Measurements from ENCODE around the gene UPK1B. TPM values are rescaled to one million over a fixed set of nuclear protein-coding genes. Genes with fewer than 3 reads are reported as not detected.

The UPK1B gene
- total and polyA plus RNA-seq, 4 experiments from 2014 or later: not detected

- H3K4me1 Mint-ChIP-seq: peaks cover 10 to 26% (median 18%) of the 10 kb centered on the region in 4 donors
- ChIA-PET POLR2A (ENCODE audit: partially characterized antibody) (no interaction called here), CTCF (ENCODE audit: partially characterized antibody) (interaction anchor here (2.1 kb wide), 1 partner anchor 11 kb away, joined by 12 read pairs; the partner anchor contains the start of gene B4GALT4)
- no peaks in the 10 kb centered on the region for H3K27me3 Mint-ChIP-seq
- Histone ChIP-seq H3K36me3 (ENCODE audit: insufficient read depth, low read length) (peaks cover 39% of the 10 kb centered on the region), H3K27ac (ENCODE audit: low read depth, low read length) (no peak overlapping the region), H3K27me3 (ENCODE audit: insufficient read depth, low read length) (no peaks in the 10 kb centered on the region), H3K4me3 (ENCODE audit: low read length in 2 of 2) (no peak overlapping the region), H3K4me1 (ENCODE audit: insufficient read depth, low read length) (peaks cover 6% of the 10 kb centered on the region), H3K9me3 (ENCODE audit: control insufficient read depth in 1 of 2, low read length in 2 of 2) (no peaks in the 10 kb centered on the region)
- no peaks in the 10 kb centered on the region for H3K9me3 Mint-ChIP-seq
- peaks cover 75 to 79% of the 10 kb centered on the region in 2 donors for H3K36me3 Mint-ChIP-seq
- DNase-seq: no peak
- peak overlapping the region in 1 of 7 donors; percentile 60 for H3K27ac Mint-ChIP-seq
- no peak overlapping the region for H3K4me3 Mint-ChIP-seq
- intact Hi-C loops (cut with micrococcal nuclease): loop anchor here (10.0 kb wide), 1 partner anchor 445 kb away; the partner anchor contains the start of gene COX17
Measured at GRCh38 chr3:119230071-119230470, 56.7 kb downstream of the UPK1B start.

GRCh38 chr3:119230745-119231144 lies 57.3 kb downstream of the UPK1B start:
- H3K27ac Mint-ChIP-seq: peak overlapping the region in 2 of 7 donors; percentile 10 to 72
- H3K9me3 Mint-ChIP-seq: no peaks in the 10 kb centered on the region
- ChIA-PET POLR2A (ENCODE audit: partially characterized antibody) (no interaction called here), CTCF (ENCODE audit: partially characterized antibody) (interaction anchor here (1.6 to 2.1 kb wide), 2 partner anchors 10 to 13 kb away, joined by 5 to 12 read pairs; partner anchors contain the start of gene B4GALT4)
- H3K4me3 Mint-ChIP-seq: no peak overlapping the region
- peaks cover 12 to 33% (median 24%) of the 10 kb centered on the region in 4 donors for H3K4me1 Mint-ChIP-seq
- no peak for DNase-seq
- no peak overlapping the region for H3K27ac ChIP-seq (ENCODE audit: low read depth, low read length)
- peaks cover 81 to 86% of the 10 kb centered on the region in 2 donors for H3K36me3 Mint-ChIP-seq
- peaks cover 43% of the 10 kb centered on the region for H3K36me3 ChIP-seq (ENCODE audit: insufficient read depth, low read length)
- H3K27me3 ChIP-seq (ENCODE audit: insufficient read depth, low read length): no peaks in the 10 kb centered on the region
- H3K9me3 ChIP-seq (ENCODE audit: control insufficient read depth in 1 of 2, low read length in 2 of 2): no peaks in the 10 kb centered on the region
- H3K4me3 ChIP-seq (ENCODE audit: low read length in 2 of 2): no peak overlapping the region
- H3K27me3 Mint-ChIP-seq: no peaks in the 10 kb centered on the region
- peaks cover 12% of the 10 kb centered on the region for H3K4me1 ChIP-seq (ENCODE audit: insufficient read depth, low read length)
- intact Hi-C loops (cut with micrococcal nuclease): loop anchor here (10.0 kb wide), 1 partner anchor 444 kb away; the partner anchor contains the start of gene COX17

GRCh38 chr3:119234610-119235009 lies 61.2 kb downstream of the UPK1B start:
- peaks cover 28 to 47% (median 34%) of the 10 kb centered on the region in 4 donors for H3K4me1 Mint-ChIP-seq
- DNase-seq: no peak
- no peak overlapping the region for H3K4me3 ChIP-seq (ENCODE audit: low read length in 2 of 2)
- no peaks in the 10 kb centered on the region for H3K9me3 ChIP-seq (ENCODE audit: control insufficient read depth in 1 of 2, low read length in 2 of 2)
- intact Hi-C loops (cut with micrococcal nuclease): loop anchor here (10.0 kb wide), 1 partner anchor 440 kb away; the partner anchor contains the start of gene COX17
- peak overlapping the region in 2 of 8 donors; percentile 25 to 59 for H3K4me3 Mint-ChIP-seq
- H3K27me3 Mint-ChIP-seq: no peaks in the 10 kb centered on the region
- H3K27ac Mint-ChIP-seq: peak overlapping the region in 5 of 7 donors; percentile 31 to 89 (median 72)
- H3K4me1 ChIP-seq (ENCODE audit: insufficient read depth, low read length): peaks cover 49% of the 10 kb centered on the region
- peaks cover 55 to 56% of the 10 kb centered on the region in 2 donors for H3K36me3 Mint-ChIP-seq
- ChIA-PET CTCF (ENCODE audit: partially characterized antibody) (no interaction called here), POLR2A (ENCODE audit: partially characterized antibody) (no interaction called here)
- no peaks in the 10 kb centered on the region for H3K9me3 Mint-ChIP-seq
- no peak overlapping the region for H3K27ac ChIP-seq (ENCODE audit: low read depth, low read length)
- H3K36me3 ChIP-seq (ENCODE audit: insufficient read depth, low read length): peaks cover 24% of the 10 kb centered on the region
- H3K27me3 ChIP-seq (ENCODE audit: insufficient read depth, low read length): no peaks in the 10 kb centered on the region

GRCh38 chr3:119235151-119235550 lies 61.8 kb downstream of the UPK1B start:
- Histone ChIP-seq H3K9me3 (ENCODE audit: control insufficient read depth in 1 of 2, low read length in 2 of 2) (no peaks in the 10 kb centered on the region), H3K27me3 (ENCODE audit: insufficient read depth, low read length) (no peaks in the 10 kb centered on the region), H3K4me3 (ENCODE audit: low read length in 2 of 2) (no peak overlapping the region), H3K27ac (ENCODE audit: low read depth, low read length) (no peak overlapping the region), H3K36me3 (ENCODE audit: insufficient read depth, low read length) (peaks cover 18% of the 10 kb centered on the region), H3K4me1 (ENCODE audit: insufficient read depth, low read length) (peaks cover 55% of the 10 kb centered on the region)
- H3K27ac Mint-ChIP-seq: peak overlapping the region; percentile 31 to 89 (median 53)
- no peaks in the 10 kb centered on the region for H3K27me3 Mint-ChIP-seq
- POLR2A ChIA-PET (ENCODE audit: partially characterized antibody): no interaction called here
- DNase-seq: no peak
- H3K4me1 Mint-ChIP-seq: peaks cover 32 to 52% (median 39%) of the 10 kb centered on the region in 4 donors
- peaks cover 50 to 51% of the 10 kb centered on the region in 2 donors for H3K36me3 Mint-ChIP-seq
- H3K4me3 Mint-ChIP-seq: peak overlapping the region in 1 of 8 donors; percentile 59
- intact Hi-C loops (cut with micrococcal nuclease): loop anchor here (10.0 kb wide), 1 partner anchor 440 kb away; the partner anchor contains the start of gene COX17
- CTCF ChIA-PET (ENCODE audit: partially characterized antibody): no interaction called here
- H3K9me3 Mint-ChIP-seq: no peaks in the 10 kb centered on the region

- no peaks in the 10 kb centered on the region for H3K9me3 Mint-ChIP-seq
- peak in 1 of 5 donors; percentile 17 for DNase-seq
- no peaks in the 10 kb centered on the region for H3K27me3 Mint-ChIP-seq
- H3K4me1 ChIP-seq (ENCODE audit: insufficient read depth, low read length): peaks cover 63% of the 10 kb centered on the region
- no peaks in the 10 kb centered on the region for H3K9me3 ChIP-seq (ENCODE audit: control insufficient read depth in 1 of 2, low read length in 2 of 2)
- intact Hi-C loops (cut with micrococcal nuclease): loop anchor here (10.0 kb wide), 1 partner anchor 438 kb away; the partner anchor contains the start of gene COX17
- no peaks in the 10 kb centered on the region for H3K27me3 ChIP-seq (ENCODE audit: insufficient read depth, low read length)
- H3K36me3 Mint-ChIP-seq: peaks cover 37 to 38% of the 10 kb centered on the region in 2 donors
- H3K4me1 Mint-ChIP-seq: peaks cover 36 to 60% (median 43%) of the 10 kb centered on the region in 4 donors
- ChIA-PET CTCF (ENCODE audit: partially characterized antibody) (interaction anchor here (1.6 kb wide), 1 partner anchor 352 kb away, joined by 8 read pairs; no protein-coding TSS in a partner anchor), POLR2A (ENCODE audit: partially characterized antibody) (interaction anchor here (1.6 kb wide), 1 partner anchor 227 kb away, joined by 3 read pairs; the partner anchor contains the start of gene TMEM39A)
- H3K36me3 ChIP-seq (ENCODE audit: insufficient read depth, low read length): peaks cover 11% of the 10 kb centered on the region
- H3K4me3 ChIP-seq (ENCODE audit: low read length in 2 of 2): no peak overlapping the region
- H3K27ac ChIP-seq (ENCODE audit: low read depth, low read length): no peak overlapping the region
- H3K4me3 Mint-ChIP-seq: peak overlapping the region in 6 of 8 donors; percentile 48 to 69 (median 62)
- peak overlapping the region; percentile 5 to 91 (median 59) for H3K27ac Mint-ChIP-seq
Measured at GRCh38 chr3:119236756-119237155, 63.4 kb downstream of the UPK1B start.

- peak overlapping the region in 1 of 8 donors; percentile 63 for H3K4me3 Mint-ChIP-seq
- CTCF ChIA-PET (ENCODE audit: partially characterized antibody): interaction anchor here (0.9 to 1.6 kb wide), 4 partner anchors 10 to 356 kb away, joined by 3 to 8 read pairs (median 3); no protein-coding TSS in a partner anchor
- H3K27me3 ChIP-seq (ENCODE audit: insufficient read depth, low read length): no peaks in the 10 kb centered on the region
- no peak overlapping the region for H3K27ac ChIP-seq (ENCODE audit: low read depth, low read length)
- peak overlapping the region in 4 of 7 donors; percentile 8 to 91 (median 66) for H3K27ac Mint-ChIP-seq
- H3K4me1 ChIP-seq (ENCODE audit: insufficient read depth, low read length): peaks cover 63% of the 10 kb centered on the region
- intact Hi-C loops (cut with micrococcal nuclease): loop anchor here (10.0 kb wide), 1 partner anchor 438 kb away; the partner anchor contains the start of gene COX17
- H3K36me3 Mint-ChIP-seq: peaks cover 32 to 33% of the 10 kb centered on the region in 2 donors
- H3K36me3 ChIP-seq (ENCODE audit: insufficient read depth, low read length): peaks cover 8% of the 10 kb centered on the region
- DNase-seq: no peak
- H3K4me1 Mint-ChIP-seq: peaks cover 35 to 60% (median 42%) of the 10 kb centered on the region in 4 donors
- POLR2A ChIA-PET (ENCODE audit: partially characterized antibody): interaction anchor here (1.6 kb wide), 1 partner anchor 226 kb away, joined by 3 read pairs; the partner anchor contains the start of gene TMEM39A
- no peaks in the 10 kb centered on the region for H3K9me3 Mint-ChIP-seq
- H3K9me3 ChIP-seq (ENCODE audit: control insufficient read depth in 1 of 2, low read length in 2 of 2): no peaks in the 10 kb centered on the region
- no peak overlapping the region for H3K4me3 ChIP-seq (ENCODE audit: low read length in 2 of 2)
- H3K27me3 Mint-ChIP-seq: no peaks in the 10 kb centered on the region
Measured at GRCh38 chr3:119237299-119237698, 63.9 kb downstream of the UPK1B start.

- ChIA-PET POLR2A (ENCODE audit: partially characterized antibody) (no interaction called here), CTCF (ENCODE audit: partially characterized antibody) (interaction anchor here (0.9 kb wide), 1 partner anchor 358 kb away, joined by 3 read pairs; no protein-coding TSS in a partner anchor)
- peak overlapping the region; percentile 77 for H3K27ac ChIP-seq (ENCODE audit: low read depth, low read length)
- Mint-ChIP-seq H3K27me3 (no peaks in the 10 kb centered on the region), H3K4me1 (peaks cover 33 to 60% (median 41%) of the 10 kb centered on the region in 4 donors), H3K9me3 (no peaks in the 10 kb centered on the region), H3K27ac (peak overlapping the region in 6 of 7 donors; percentile 53 to 85 (median 74)), H3K4me3 (peak overlapping the region in 7 of 8 donors; percentile 20 to 82 (median 68)), H3K36me3 (peaks cover 24 to 25% of the 10 kb centered on the region in 2 donors)
- no peaks in the 10 kb centered on the region for H3K27me3 ChIP-seq (ENCODE audit: insufficient read depth, low read length)
- peaks cover 8% of the 10 kb centered on the region for H3K36me3 ChIP-seq (ENCODE audit: insufficient read depth, low read length)
- peak in 2 of 5 donors; percentile 10 to 22 for DNase-seq
- H3K9me3 ChIP-seq (ENCODE audit: control insufficient read depth in 1 of 2, low read length in 2 of 2): no peaks in the 10 kb centered on the region
- peaks cover 63% of the 10 kb centered on the region for H3K4me1 ChIP-seq (ENCODE audit: insufficient read depth, low read length)
- intact Hi-C loops (cut with micrococcal nuclease): loop anchor here (10.0 kb wide), 1 partner anchor 436 kb away; the partner anchor contains the start of gene COX17
- H3K4me3 ChIP-seq (ENCODE audit: low read length in 2 of 2): no peak overlapping the region
Measured at GRCh38 chr3:119238363-119238762, 65.0 kb downstream of the UPK1B start.
